HG02852 (cell line): Measurements from ENCODE around the gene L3HYPDH.

ENCODE experiments used
- ATAC-seq: cut with Tn5 transposase; IDR thresholded peaks from one replicate; pipeline ENCODE4 v1.9.1; 2021; ENCODE audit warnings: mild to moderate bottlenecking, moderate library complexity; ENCODE audit not compliant: unreplicated experiment

The L3HYPDH gene

GRCh38 chr14:59427653-59428580 is 56.3 kb downstream of the L3HYPDH start:
- no peak for ATAC-seq

GRCh38 chr14:59425322-59425935 is 58.8 kb downstream of the L3HYPDH start:
- ATAC-seq: no peak

GRCh38 chr14:59424341-59425071 is 59.7 kb downstream of the L3HYPDH start:
- no peak for ATAC-seq
